ENCODE measurements around the gene PSMA6.
"Not testable (repeated sequence)": the region's sequence is repeated elsewhere in the genome, so short reads cannot be mapped to it uniquely, and the experiment has no call there.

PSMA6 gene

GRCh38 chr14:35342489-35343010, 50.4 kb downstream of the PSMA6 start:
- DNase-seq (ENCODE audit: low spot score), result no peak

GRCh38 chr14:35343702-35344101, 51.5 kb downstream of the PSMA6 start:
- no peak for DNase-seq (ENCODE audit: low spot score)

DNA sequence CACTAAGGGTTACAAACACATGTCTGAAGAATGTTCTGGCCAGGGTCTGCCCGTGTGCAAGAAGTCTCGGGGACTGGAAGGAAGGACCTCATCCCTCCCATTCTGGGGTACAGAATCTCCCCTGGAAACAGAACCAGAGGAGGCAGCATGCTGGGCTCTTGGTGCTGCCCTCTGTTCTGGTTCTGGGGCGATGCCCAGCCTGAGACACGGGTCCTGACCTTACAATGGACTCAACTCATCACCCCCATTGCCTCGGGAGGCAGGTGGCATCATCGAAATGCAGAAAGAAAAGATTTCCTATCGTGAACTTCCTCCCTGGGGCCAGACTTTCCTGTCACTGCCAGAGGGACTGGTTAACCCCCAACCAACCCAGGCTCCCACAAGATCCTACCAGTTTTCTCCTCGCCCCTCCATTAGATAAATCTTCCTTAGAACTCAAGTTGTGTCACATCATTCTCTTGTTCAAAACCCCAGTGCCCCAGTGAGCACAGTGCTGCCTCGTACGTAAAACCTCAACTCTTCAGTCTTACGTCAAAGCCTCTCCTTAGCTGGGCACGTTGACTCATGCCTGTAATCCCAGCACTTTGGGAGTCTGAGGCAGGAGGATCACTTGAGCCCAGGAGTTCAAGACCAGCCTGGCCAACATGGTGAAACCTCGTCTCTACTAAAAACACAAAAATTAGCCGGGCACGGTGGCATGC, 52.1 kb downstream of the PSMA6 start:
- DNase-seq (ENCODE audit: low spot score), result no peak

DNA sequence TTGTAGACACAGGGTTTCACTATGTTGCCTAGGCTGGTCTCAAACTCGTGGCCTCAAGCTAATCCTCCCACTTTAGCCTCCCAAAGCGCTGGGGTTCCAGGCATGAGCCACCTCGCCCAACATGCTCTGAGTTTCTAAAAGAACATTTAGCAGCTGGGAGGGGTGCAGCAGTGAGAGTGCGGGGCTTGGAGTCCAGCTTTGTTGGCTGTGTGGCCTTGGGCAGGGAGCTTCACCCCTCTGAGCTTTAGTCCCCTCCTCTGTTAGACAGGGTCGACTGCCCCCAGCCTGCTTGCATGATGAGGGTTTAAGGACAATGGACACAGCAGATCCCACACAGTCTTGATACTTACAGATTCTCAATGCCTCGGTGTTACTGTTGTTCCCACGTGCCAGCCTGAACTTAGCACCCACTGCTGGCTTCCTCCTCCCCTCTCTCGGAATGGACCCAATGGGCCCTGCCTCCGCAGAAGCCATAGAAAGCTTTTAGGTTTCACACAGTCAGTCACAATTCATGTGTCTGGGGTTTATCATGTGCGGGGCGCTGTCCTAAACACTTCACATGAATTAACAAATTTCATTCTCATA, 54.6 kb downstream of the PSMA6 start:
- DNase-seq (ENCODE audit: low spot score), result no peak

DNA sequence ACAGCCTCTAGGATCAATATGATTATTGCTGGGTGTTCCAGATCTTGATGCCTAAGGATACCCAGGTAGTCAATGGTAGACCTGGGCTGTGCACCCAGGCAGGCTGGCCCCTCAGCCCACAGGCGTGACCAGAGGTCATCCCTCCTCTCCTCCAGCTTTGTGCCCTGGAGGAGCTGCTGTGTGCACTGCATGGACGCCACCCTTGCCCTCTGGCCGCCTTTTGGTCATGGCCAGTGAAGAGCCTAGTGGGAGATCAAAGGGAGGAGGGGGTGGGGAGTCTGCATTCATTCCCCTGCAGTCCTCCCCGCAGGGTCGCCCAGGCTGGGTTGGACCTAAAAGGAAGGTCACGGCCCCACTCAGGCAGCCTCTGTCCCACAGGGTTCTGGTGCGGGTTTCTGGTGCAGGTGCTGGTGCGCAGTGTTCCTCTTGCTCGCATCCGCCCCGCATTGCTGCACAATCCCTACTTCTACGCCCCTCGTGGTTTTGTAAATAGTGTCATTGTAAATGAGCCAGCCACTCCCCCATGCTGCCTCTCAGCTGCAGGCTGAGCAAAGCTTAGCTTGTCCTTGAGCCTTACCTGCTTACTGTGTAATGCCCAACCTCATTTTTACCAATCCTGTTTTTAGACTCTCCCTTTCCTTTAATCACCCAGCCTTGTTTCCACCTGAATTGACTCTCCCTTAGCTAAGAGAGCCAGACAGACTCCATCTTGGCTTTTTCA, 55.3 kb downstream of the PSMA6 start:
- DNase-seq (ENCODE audit: low spot score), result no peak

DNA sequence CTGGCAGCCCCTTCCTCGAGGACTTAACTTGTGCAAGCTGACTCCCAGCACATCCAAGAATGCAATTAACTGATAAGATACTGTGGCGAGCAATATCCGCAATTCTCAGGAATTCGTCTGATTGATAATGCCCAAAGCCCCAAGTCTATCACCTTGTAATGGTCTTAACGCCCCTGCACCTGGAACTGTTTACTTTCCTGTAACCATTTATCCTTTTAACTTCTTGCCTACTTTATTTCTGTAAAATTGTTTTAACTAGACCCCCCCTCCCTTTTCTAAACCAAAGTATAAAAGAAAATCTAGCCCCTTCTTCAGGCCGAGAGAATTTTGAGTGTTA, 55.8 kb downstream of the PSMA6 start:
- DNase-seq (ENCODE audit: low spot score), result not testable (repeated sequence)

DNA sequence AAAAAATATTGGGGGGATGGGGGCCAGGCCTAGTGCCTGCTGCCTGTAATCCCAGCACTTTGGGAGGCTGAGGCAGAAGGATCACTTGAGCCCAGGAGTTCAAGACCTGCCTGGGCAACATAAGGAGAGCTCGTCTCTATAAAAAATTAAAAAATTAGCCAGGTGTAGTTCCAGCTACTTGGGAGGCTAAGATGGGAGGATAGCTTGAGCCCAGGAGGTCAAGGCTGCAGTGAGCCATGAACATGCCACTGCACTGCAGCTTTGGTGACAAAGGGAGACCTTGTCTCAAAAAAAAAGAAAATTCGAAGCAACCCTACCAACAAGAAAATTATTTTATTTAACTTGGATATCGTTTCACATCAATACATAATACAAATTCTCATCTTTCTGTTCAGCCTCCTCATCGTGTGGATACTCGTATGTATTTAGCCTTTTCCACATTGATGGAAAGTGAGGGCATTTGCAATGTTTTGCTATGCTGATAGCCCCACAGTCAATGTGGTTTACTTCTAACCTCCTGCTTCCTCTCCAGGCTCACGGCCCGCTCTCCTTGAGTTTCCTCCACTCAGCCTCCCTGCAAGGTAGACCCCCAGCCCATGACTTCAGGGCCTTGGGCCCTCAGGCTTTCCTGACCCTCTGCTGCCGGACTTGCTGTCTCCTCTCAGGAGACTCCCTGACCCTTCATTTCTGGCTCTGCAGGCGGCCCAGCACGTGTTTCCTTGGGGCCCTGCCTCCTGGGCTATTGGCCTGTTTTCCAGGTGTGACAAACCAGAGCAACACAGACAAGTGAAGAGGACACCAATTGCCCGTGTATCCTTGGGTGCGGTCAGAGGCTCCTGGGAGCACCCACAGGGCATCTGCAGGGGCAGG, 57.5 kb downstream of the PSMA6 start:
- no peak for DNase-seq (ENCODE audit: low spot score)

- DNase-seq (ENCODE audit: low spot score), result no peak
These were observed 59.3 kb downstream of the PSMA6 start for GRCh38 chr14:35351497-35351896.

GRCh38 chr14:35351897-35352273, 59.7 kb downstream of the PSMA6 start:
- DNase-seq (ENCODE audit: low spot score), result no peak

DNA sequence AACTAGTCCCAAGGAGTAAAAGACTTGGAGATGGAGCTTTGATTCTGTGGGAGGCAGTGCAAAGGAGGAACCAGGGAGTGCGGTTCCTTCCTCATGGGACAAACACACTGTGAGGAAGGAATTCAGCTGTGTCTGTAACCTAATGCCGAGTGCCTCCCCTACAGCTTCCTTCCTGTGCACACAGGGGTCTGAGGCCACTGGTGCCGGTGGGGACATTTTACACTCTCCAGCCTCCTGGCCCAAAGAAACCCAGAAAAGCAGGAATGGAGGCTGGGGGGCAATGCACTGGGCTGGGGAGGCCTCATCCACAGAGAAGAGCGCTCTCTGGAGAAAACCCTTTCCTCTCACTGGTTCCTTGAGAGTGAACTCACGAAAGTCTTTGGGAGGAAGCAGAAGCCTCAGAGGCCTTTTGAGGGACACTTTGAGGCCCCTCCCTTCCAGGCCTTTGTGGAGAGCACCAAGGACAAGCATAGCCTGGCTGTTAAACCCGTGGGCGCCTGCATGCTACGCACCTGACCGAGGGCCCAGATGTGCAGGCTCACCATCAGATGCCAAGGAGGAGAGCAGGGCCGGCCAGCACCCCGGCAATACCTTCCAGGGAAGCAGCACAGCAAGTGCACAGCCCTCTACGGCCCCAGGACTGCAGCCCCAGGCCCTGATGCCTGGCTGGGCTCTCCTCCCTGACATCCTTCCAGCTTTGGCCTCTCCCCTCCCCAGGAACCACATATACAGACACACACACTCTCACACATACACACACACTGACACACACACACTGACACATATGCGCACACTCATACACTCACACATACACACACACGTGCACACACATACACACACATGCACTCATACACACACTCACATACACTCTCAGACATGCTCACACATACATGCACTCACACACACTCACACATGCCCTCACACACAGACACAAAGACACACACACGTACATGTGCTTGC, 60.4 kb downstream of the PSMA6 start:
- DNase-seq (ENCODE audit: low spot score), result no peak

- DNase-seq (ENCODE audit: low spot score), result no peak
These were observed 61.4 kb downstream of the PSMA6 start for GRCh38 chr14:35353409-35354172.

- DNase-seq (ENCODE audit: low spot score), result not testable (repeated sequence)
These were observed 63.1 kb downstream of the PSMA6 start for GRCh38 chr14:35355235-35355634.

DNA sequence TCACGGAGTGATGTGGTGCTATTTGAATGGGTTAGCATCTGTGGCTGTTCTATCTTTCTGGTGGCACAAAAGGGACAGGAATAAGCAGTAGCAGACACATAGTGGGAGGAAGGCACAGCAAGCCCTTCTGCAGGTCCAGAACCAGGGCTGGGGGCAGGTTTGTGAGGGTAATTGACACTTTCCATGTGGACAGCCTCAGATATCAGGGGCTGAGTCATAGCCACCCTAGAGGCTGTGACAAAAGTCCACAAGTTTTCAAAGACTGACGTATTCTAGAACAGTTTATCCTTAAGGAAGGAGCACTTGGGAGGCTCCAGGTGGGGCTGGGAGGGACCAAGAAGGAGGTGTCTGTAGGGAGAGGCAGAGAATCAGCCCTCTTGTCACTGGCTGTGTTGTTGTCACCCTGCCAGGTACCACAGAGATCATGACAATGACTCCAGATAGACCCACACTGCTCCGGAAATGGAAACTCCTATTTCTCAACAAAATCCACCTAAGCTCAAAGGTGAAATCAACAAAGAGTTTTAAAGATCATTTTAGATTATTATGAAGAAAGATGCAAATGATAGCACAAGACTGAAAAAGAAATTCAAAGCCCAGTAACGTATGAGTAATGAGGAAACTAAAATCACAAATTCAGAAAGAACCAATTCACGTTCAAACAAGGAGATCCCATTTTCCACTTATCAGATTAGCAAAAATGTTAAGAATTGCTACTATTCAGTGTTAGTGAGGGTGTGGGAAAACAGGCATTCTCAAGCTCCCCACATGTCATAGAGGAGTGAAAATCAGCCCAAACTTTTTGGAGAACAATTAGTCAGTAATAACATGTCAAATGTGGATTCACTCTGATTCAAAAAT, 64.0 kb downstream of the PSMA6 start:
- no peak for DNase-seq (ENCODE audit: low spot score)

GRCh38 chr14:35359655-35360054, 67.5 kb downstream of the PSMA6 start:
- not testable (repeated sequence) for DNase-seq (ENCODE audit: low spot score)

GRCh38 chr14:35361141-35361480, 68.9 kb downstream of the PSMA6 start:
- no peak for DNase-seq (ENCODE audit: low spot score)

DNA sequence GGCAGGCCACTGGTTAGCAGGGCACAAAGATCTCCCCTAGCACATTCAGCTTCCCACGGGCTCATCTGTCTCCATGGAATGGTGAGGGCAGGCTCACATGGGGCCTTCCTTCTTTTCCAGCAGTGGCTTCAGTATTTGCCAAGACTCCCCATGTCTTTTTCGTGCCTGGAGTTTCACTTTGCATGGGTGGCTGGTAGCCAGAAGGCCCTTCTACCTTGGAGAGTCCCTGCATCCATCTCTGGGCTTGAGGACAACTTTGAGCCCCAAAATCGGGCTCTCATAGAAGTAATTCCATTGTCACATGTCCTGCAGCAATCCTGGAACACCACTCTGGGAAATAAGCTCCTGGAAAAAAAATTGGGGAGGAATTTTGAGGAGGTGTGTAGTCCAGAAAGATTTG, 70.3 kb downstream of the PSMA6 start:
- DNase-seq (ENCODE audit: low spot score), result no peak

- no peak for DNase-seq (ENCODE audit: low spot score)
These were observed 70.8 kb downstream of the PSMA6 start for GRCh38 chr14:35362911-35363374.

GRCh38 chr14:35365130-35366055, 73.2 kb downstream of the PSMA6 start:
- no peak for DNase-seq (ENCODE audit: low spot score)

Measured in SK-N-DZ (cell line).